ENCODE measurements around the gene KIRREL3.
"Not testable (repeated sequence)": the region's sequence is repeated elsewhere in the genome, so short reads cannot be mapped to it uniquely, and the experiment has no call there.

KIRREL3 gene

DNA sequence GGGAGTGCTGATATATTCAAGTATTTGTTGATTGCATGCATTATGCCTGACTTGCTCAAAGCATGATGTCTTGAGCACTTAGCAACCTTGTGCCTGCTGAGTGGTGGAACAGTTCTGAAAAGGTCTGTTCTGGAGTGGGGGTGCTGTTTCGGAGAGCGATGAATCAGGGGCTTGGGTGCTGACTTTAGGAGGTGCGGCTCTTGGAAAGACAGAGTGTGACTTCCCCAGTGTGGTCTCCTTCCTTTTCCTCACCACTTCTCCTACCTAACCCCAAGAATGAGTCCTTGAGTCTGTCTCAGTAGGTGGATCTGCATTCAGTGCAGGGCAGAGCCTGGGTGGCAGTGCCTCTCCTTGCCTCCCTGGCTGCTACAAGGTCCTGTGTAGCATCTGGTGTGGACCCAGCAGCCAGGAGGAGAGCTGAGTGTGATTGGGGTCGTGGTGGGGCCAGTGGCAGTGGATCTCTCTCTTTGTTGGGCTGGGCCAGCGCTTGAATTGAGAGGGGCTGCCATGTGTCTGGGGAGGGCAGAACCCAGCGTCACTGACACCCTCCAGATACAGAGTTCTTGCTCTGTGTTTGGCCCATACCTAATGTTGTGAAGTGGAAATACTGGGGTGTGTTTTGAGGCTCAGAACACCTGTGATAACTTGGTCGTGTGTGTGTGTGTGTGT, 609.1 kb downstream of the KIRREL3 start:
- FAIRE-seq, result no peak

GRCh38 chr11:126390272-126390867, 610.2 kb downstream of the KIRREL3 start:
- no peak for FAIRE-seq

- FAIRE-seq, result no peak
These were observed 612.7 kb downstream of the KIRREL3 start for GRCh38 chr11:126387857-126388256.

DNA sequence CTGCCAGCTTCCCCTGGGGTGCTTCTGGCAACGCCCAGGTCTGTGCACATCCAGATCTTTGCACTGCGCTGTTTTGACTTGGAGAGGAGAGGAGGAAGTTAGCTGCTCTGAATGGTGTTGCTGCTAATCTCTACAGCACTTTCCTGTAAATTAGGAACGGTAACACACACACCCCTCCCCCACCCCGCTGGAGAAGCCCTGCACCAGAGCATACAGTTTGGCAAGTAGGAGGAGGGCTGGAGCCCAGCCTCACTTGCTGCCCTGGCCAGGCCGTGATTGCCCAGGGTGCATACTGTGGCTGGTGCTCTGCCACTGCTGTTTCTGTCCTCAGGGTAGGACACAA, 613.9 kb downstream of the KIRREL3 start:
- FAIRE-seq, result not testable (repeated sequence)

GRCh38 chr11:126385991-126386728, 614.4 kb downstream of the KIRREL3 start:
- no peak for FAIRE-seq

GRCh38 chr11:126384449-126385070, 616.0 kb downstream of the KIRREL3 start:
- FAIRE-seq, result no peak

- no peak for FAIRE-seq
These were observed 616.9 kb downstream of the KIRREL3 start for GRCh38 chr11:126383339-126384335.

- FAIRE-seq, result not testable (repeated sequence)
These were observed 617.9 kb downstream of the KIRREL3 start for GRCh38 chr11:126382641-126383040.

GRCh38 chr11:126381960-126382359, 618.6 kb downstream of the KIRREL3 start:
- FAIRE-seq, result not testable (repeated sequence)

DNA sequence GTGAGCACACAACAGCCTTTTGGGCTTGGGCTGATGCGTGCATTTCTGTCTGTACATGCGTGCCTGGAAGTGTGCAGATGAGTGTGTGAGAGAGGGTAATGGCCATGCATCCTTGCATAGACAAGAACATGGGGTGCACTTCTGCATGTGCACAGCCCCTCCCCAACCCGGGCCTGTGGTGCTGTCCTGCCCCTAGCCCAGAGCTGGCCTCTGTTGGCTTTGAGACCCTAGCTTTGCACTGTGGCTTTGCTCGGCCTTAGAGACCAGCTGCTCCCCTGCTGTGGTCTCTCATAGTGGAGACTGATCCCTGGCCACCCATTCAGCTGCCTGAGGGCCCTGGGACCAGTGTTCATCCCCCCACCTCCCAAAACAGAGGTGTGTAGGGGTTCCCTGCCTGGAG, 619.7 kb downstream of the KIRREL3 start:
- no peak for FAIRE-seq

- no peak for FAIRE-seq
These were observed 621.8 kb downstream of the KIRREL3 start for GRCh38 chr11:126378763-126379162.

- FAIRE-seq, result no peak
These were observed 624.8 kb downstream of the KIRREL3 start for GRCh38 chr11:126375726-126376125.

DNA sequence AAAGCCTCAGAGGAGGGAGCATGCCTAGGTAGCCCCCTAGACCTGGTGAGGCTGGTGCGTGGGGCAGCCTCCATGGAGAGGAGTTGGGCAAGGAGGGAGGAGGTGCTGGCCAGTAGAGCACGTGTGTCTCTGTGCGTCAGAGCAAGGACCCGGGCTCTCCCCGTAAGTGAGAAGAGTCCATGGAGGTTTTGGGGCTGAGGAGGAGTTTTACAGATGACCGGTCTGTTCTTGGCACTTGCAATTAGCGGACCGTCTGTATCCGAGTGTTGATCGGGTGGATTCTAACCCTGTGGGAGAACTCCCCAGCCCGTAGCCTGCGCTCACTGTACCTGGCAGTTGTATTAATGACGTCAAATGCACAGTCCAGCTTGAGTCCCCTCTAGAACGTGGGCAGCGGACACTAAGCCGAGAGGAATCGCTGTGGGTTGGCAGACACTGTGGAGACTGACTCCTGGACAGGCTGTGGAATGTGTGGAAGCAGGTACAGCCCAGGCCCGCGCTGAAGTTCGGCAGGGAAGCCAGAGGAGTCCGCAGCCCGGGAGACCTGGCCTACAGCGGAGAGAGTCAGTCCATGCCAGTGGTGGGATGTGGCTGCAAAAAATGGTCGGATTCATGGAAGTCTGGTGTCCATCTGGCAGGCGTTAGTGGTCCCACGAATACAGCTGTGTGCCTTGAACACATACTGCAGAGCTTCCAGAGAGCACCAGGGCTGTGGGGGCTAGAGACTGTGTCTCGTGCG, 625.8 kb downstream of the KIRREL3 start:
- FAIRE-seq, result not testable (repeated sequence)

- not testable (repeated sequence) for FAIRE-seq
These were observed 627.0 kb downstream of the KIRREL3 start for GRCh38 chr11:126373389-126374066.
